OCI-LY1 (cell line): ENCODE data around the gene NOTCH4.

ENCODE experiments used
- EZH2 ChIP-seq: fragments of 200-600 bp; sonication (generic), shearing (Covaris generic); IDR thresholded peaks from 2 replicates; pipeline ENCODE4 v1.8.0; 2017; ENCODE audit warnings: borderline replicate concordance, mixed run types, mild to moderate bottlenecking, antibody characterized with exemption, low read length, moderate library complexity, mixed read lengths
- TF ChIP-seq, protein P1 (sequence below): fragments of 200-600 bp; sonication (generic), shearing (Covaris generic); IDR thresholded peaks from 2 replicates; pipeline ENCODE4 v1.5.1; 2017; ENCODE audit warnings: mild to moderate bottlenecking, antibody characterized with exemption, low read length, moderate library complexity, mixed read lengths

DNA sequence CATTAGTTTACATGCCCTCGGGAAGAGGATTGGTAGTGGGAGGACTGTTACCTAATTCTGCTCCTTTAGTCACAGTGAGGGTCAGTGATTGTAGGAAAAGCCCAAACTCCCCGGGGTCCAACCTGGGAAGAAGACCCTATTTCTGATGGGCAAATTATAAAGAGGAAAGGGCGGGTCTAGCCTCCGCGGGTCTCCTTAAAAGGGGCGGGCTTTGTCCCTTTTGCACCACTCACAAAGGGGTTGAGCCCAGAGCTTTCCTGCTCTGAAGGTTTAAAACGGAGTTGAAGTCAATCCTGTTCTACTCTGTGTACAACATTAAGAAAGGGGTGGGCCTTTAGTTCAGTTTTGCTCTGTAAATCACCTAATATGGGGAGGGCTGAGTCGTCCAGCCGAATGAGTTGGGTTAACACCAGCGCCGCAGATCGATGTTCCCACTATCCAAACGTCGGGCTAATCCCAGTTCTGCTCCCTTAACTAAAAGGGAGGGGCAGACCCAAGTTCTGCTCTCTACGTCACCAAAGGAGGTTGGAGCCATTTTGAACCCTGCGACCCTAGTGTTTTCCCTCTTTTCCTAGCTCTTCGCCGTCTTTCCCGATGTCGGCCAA lies 46.6 kb downstream of the NOTCH4 start:
- no peak for TF ChIP-seq EZH2
- TF ChIP-seq, protein P1, sequence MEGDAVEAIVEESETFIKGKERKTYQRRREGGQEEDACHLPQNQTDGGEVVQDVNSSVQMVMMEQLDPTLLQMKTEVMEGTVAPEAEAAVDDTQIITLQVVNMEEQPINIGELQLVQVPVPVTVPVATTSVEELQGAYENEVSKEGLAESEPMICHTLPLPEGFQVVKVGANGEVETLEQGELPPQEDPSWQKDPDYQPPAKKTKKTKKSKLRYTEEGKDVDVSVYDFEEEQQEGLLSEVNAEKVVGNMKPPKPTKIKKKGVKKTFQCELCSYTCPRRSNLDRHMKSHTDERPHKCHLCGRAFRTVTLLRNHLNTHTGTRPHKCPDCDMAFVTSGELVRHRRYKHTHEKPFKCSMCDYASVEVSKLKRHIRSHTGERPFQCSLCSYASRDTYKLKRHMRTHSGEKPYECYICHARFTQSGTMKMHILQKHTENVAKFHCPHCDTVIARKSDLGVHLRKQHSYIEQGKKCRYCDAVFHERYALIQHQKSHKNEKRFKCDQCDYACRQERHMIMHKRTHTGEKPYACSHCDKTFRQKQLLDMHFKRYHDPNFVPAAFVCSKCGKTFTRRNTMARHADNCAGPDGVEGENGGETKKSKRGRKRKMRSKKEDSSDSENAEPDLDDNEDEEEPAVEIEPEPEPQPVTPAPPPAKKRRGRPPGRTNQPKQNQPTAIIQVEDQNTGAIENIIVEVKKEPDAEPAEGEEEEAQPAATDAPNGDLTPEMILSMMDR = no peak
